Stimulated activated CD8-positive, alpha-beta memory T cell treated with anti-CD3 and anti-CD28 coated beads, Interleukin-15, amount 100 ng/mL, for 24 hours (primary cell): ENCODE data around the gene CTSE.
"Not testable (repeated sequence)": the region's sequence is repeated elsewhere in the genome, so short reads cannot be mapped to it uniquely, and the experiment has no call there.

Experiments used
- DNase-seq: peaks from one replicate; pipeline ENCODE4 v3.0.0-alpha.2; 2020; ENCODE audit warnings: low read depth

Gene CTSE

DNA sequence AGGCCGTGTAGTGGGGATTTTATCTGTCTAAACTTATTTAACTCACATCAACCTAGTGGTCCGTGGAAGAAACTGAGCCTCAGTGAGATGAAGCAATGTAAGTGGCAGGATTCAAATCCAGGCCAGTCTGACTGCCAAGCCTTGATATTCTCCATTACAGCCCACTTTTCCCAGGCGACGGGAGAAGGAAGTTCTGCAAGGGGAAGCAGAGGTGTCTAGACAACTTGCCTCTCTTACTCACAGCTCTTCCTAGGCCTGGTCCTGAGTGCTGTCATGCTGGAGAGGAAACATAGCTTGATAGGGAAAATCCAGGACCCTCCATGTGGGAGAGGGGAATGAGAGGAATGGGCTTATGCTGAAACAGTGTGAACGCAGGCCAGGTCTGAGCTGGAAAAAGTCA is 9.1 kb downstream of the CTSE start:
- no peak for DNase-seq

DNA sequence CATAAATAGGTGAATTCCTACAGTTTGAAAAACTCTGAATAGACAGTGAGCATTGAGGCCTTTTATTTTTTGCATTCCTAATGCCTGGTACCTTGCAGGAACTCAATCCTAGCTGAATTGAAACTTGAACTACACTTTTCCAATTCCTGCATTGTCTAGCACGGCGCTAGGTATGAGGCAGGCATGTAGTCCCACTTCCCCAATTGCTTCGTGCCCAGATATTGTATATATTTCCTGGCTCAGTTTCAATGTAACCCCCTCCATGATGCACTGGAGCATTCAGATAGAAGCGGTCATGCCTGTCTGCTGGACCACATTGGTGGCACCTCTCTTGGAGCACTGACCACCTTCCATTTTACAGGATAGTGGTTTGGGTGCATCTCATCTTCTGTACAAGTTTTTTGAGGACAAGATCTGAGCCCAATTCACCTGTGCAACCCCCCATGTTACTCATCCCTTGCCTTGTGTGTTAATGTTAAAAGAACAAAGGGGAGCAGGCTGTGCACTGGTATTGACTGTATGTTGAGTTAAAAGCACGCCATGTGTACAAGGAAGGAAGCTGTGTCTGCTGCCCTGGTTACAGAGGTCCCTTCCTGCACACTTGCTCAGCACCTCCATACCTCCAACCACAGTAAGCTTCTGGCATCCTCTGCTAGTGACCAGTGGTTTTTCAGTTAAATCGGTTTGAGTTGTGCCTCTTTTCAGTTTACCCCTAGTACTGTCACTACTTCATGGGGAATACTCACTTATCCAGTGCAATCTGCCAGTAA is 10.5 kb downstream of the CTSE start:
- DNase-seq = no peak

DNA sequence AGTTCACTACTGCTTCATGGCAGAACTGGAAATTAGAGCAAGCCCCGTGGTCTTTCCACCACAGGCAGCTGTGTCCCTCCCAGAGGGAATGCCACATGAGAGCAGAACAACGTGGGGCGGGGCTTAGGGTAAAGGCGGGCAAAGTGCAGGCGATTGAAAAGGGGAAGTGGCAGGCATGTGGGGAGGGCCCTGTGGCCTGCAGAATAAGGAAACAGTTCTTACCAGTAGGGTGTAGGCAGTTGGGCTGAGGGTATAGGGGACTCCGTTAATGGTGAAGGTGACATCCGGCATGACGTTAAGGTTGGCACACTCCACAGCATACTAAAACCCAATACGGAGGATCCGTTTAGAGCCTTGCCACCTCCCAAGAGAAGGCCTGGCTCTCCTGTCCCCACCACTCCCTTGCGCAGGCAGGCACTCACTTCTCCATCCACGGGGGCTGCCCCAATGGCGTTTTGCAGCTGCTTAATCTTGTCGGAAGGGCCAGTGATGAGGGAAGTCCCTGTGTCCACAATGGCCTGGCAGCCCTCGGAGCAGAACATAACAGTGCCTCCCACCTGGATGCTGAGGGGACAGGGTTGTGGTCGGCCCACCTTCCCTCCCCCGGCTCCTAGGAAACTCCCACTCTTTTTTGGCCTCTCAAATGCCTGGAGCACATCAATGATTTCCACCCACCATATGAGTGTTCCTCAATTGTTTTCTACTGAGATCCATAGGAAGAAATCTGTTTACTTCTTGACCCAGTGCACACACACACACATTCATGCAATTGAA is 11.4 kb downstream of the CTSE start:
- no peak for DNase-seq

DNA sequence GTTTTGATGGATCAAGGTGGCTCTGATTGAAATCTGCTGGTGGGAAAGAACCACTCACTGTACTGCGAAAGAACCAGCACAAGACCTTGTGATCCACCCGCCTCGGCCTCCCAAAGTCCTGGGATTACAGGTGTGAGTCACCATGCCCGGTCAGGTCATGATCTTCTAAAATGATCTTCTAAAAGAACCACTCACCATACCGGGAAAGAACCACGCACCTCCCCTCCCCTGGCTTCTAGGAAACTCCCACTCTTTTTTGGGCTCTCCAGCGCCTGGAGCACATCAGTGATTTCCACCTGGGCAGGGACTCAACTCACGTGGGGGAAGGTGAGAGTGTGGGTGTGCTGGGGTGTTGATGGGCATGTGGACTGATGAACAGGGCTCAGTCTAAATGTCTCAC is 12.6 kb downstream of the CTSE start:
- no peak for DNase-seq

DNA sequence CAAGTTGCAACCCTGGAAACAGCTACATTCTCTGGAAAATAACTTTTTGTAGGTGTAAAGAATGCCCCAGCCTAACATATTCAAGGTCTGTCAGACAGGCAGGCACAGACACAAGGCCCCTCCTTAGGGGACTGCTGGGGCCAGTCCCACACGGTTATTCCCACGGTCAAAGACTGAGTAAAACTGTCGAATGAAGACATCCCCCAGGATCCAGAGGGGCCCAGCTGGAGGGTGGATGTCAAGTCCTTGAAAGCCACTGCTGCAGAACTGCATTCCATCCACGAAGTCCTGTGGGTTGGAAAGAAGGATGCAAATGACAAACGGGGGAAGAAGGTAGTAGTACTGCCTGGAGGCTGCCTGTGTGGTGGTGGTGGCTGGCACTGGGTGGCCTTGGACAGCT is 13.6 kb downstream of the CTSE start:
- no peak for DNase-seq

DNA sequence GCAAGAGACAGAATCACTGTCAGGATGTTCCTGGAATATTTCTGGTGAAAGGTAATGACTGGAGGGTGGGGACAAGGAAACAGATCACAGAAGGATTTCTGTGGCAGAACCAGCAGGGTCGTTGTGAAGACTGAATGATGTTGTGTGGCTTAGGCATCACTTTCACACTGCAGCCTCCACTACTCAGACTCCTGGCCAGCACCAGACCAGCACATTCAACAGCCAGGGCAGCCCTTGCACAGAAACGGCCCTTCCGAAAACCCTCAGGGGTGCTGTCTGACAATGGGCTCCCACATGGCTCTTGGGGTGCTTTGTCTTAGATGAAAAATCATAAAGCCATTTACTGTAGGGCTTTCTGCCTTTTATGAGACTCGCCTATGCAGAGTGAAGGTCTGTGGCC is 16.7 kb downstream of the CTSE start:
- no peak for DNase-seq

DNA sequence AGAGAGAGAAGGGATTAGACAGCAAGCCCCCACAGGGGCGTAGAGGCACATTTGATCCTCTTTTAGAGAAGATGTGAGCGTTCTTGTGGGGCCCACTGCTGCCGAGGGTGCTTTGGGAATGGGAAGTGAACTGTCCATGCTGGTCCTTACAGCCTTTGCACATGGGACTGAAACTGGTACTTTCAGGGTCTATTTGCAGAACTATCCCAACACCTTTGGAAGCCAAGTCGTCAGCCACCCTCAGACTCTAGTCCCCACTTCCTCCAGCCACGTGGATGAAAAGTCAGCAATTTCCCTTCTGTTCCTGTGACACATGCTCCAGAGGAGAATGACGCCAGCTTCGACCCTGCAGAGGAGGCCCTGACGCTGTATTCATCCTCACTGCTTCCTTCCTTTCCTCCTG is 17.9 kb downstream of the CTSE start:
- DNase-seq = no peak

DNA sequence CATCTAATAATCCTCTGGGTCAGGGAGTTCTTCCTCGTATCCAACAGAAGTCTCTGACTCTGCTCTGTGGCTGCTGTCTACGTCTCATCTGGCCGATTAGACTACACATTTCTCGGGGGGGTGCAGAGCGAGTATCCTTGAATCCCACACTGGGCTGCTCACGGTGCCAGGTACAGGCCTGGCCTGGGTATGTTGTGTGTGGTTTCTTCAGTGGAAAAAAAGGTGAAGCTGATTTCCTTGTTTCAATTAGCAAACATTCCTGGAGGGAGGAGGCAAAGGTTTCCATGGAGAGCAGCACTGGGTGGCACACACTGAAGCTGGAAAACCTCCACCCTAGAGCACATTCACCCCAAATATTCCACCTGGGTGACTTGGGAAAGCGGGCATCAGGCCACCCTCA is 18.5 kb downstream of the CTSE start:
- no peak for DNase-seq

DNA sequence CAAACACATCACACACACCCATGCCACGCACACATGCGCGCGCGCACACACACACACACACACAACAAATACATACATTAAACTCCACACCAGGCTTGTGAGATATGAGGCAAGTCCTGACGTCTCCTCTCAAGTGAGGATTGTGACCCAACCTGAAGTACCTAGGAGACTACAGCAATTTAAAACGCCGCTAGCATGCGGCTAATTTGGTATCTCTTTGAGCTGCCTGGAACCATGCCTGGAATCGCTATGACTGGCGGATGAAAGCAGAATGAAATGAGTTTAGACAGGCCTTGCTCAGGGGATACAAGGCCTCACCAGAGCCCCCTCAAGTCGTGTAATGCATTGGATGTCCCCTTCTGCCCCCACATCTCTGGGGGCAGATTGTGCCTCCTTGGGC is 18.9 kb downstream of the CTSE start:
- DNase-seq = no peak

DNA sequence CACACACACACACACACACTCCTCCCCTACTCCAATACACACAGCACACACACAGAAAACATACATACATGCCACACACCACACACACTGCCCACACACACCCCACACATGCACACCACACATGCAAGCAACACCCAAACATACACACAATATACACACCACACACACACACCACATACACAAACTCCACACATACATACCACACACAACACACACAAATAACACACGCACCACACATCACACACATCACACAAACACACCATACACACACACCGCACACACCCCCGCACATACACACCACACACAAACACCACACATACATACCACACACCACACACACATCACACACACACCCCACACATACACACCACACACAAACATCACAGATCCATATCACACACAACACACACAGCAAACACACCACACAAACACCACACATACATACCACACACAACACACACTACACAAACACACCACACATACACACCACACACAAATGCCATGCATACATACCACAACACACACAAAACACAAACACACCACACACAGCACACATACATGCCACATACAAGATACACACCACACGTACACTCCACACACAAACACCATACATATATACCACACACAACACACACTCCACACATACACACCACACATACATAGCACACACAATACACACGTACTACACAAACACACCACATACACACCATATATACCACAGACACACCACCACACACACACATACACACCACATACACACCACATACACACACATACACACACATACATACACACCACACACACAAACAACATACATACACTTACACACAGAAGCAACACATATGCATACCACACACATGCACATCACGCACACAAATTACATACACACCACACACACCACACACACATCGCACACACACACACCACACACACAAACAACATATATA is 19.6 kb downstream of the CTSE start:
- DNase-seq = no peak

DNA sequence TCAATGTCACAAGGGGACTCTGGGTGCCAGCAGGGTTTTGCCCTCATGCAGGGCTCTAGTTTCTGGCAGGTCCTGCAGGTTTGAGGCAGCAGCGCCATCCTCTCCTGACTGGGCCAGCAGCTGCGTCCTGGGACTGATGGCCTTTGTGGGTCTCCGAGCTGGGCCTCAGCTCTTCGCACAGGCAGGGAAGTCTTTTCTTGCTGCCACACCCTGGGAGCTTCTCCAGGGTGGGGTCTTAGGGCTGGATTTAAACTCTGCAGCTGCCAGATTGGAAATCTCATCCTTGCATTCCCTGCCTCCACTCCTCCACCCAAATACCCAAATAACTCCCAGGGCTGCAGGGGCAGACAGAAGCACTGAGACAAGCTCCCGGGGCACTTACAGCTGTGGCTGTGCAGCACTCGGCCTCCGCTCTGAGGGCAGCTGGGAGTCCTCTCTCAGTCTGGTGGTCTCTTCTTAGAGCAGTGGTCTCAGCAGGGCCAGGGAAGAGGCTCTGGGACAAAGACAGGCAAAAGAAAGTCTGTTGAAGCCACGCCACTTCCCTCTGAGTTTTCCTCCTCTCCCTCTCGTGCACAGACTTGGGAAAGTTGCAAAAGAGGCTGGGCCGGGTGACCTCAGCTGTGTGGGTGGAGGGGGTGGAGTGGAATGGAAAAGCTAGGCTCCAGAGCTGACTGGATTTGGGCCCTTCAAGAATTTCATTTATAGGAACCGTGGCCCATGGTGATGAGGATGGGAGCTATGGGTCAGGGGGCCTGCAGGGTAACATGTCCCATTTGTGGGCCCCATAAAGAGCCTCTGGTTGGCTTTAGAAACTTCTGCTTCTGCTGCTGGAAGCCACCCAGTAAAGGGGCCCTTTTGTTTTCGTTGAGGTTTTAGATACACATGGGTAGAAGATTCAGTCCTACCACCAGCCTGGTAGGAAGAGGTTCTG is 20.6 kb downstream of the CTSE start, which contains the start of gene RAB7B:
RAB7B (minus strand) TSS at position 525 of the 931 bp plus-strand sequence. CDS start 9,260 bp downstream, outside the sequence.
- DNase-seq = no peak

DNA sequence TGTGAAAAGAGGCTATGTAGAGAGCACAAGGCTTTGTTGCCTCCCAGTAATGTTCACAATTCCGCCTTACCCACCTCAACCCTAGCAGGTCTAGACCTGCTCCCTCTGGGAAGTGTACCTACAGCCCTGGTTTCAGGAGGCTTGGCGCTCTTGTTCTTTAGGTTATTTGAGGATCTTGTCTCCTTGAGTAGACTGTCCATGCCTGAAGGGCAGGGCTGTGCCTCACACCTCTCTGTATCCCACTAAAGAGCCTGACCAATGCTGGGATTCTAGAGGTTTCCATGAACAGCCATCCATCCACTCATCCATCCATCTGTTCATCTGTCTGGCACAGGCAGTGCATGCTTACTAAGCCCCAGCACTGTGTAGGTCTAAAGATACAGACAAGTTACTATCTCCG is 21.5 kb downstream of the CTSE start:
- no peak for DNase-seq

DNA sequence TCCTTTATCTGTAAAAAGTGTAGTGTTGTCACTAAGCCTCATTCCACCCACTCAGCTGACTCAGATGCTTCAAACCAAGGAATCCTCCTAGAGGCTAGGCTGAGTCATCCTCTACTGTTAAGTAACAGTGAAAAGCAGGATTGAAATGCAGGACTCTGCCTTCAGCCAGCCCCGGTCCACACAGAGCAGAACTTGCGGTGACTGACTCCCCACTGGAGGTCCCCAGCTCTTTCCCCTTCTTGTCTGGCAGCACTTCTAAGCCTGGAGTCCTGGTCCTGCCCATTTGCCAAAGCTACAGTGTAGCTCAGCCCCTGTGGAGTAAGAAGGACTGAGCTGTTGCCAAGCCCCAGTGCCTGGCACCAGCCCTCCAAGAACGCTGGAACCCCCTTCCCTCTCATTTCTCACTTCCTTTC is 22.2 kb downstream of the CTSE start:
- no peak for DNase-seq

DNA sequence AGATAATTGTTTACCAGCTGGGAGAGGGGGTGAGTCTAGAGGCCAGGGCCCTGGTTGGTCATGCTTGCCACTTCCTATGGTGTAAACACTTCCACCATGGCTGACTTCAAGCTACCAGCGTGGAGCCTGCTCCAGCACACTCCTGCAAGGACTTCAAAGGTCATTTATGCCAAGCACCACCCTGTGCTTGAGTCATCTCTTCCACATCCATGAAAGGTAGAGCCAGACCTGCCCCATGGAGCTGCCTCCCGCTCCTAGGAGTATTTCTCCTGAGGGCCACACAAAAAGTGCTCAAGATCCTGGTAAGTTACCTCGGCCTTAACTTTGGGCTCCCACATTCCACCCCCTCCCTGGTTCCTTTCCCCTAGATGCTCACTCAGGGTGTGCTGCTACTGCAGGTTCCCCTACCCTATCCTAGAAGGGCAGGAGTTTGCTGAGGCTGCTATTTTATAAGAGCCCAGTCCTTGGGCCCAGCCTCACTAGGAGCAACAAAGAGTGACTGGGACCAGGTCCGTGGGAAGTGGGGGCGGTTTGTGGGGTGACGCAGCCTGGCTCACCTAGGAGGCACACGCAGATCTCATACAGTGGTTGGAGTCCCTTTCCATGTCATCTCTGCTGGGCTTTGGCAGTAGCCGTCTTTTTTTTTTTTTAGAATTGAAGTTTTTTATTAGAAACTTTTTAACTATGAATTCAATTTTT is 22.9 kb downstream of the CTSE start:
- DNase-seq = no peak

DNA sequence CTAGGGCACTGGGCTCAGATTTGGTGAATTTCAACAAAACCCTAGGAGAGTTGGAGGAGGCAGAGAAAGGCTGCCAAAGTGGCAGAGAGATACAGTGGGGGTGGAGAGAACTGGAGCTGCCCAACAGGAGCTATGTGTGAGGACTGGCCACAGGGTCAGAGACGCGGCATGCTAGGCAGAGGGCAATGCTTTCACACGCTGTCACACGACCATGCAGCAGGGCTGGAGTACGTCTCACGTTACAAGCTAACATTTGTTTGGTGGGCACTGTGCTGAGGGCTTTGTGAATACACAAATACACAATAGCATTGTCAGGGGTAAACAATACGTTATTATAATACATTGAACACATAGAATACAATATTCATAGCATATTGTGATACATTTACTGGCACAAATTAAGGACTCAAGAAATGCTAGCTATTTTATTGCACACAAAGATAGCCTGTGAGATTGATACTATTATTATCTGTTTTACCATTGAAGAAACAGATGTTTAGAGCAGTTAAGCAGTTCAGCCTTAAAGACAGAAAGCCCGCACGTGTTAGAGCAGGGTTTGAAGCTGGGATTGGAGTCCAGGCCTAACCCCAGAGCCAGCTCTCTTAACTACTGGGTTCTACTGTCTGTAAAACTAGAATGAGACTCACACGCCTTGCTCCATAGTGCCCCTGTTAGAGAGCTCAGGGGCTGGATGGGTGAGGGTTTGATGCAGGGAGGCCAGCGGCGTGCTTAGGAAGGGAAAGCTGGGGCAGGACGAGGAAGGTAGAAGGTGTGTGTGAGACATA is 25.0 kb downstream of the CTSE start:
- no peak for DNase-seq

DNA sequence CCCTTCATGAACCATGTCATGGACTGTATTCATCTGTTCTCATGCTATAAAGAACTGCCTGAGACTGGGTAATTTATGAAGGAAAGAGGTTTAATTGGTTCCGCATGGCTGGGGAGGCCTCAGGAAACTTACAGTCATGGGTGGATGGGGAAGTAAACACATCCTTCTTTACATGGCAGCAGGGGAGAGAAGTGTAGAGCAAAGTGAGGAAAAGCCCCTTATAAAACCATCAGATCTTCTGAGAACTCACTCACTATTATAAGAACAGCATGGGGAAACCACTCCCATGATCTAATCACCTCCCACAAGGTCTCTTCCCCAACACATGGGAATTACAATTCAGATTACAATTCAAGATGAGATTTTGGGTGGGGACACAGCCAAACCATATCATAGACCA is 27.1 kb downstream of the CTSE start:
- not testable (repeated sequence) for DNase-seq

DNA sequence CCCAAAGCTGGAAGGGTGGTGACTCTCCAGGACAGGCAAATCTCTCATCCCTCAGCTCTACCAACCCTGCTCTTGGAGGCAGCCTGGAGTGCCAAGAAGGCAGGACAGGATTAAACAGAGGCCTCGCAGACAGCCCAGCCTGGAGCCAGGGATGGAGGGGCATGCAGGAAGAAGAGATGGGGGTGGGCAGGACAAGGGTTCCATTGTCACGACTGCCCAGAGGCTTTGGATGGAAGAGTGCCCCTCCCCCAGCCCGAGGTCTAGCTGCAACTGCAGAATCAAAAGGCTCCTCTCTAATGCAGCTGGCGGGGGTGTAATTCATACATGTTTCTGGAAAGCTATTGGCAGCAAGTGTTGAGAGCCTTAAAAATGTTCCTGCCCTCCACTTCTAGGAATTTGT is 29.3 kb downstream of the CTSE start:
- DNase-seq = no peak

DNA sequence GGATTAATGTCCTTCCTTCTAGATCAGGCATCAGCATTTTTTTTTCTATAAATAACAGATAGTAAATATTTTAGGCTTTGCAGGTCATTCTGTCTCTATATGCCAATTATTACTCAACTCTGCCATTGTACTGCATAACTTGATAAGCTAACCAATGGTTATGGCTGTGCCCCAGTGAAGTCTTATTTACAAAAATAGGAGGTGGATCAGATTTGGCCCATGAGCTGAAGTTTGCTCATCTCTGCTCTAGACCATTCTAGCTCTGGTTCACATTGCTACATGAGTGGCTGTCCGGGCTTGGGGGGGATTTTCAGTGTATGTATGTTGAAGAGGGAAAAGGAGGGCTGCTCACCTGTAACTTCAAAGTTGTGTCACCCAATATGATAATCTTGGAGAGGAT is 30.6 kb downstream of the CTSE start:
- DNase-seq = no peak

DNA sequence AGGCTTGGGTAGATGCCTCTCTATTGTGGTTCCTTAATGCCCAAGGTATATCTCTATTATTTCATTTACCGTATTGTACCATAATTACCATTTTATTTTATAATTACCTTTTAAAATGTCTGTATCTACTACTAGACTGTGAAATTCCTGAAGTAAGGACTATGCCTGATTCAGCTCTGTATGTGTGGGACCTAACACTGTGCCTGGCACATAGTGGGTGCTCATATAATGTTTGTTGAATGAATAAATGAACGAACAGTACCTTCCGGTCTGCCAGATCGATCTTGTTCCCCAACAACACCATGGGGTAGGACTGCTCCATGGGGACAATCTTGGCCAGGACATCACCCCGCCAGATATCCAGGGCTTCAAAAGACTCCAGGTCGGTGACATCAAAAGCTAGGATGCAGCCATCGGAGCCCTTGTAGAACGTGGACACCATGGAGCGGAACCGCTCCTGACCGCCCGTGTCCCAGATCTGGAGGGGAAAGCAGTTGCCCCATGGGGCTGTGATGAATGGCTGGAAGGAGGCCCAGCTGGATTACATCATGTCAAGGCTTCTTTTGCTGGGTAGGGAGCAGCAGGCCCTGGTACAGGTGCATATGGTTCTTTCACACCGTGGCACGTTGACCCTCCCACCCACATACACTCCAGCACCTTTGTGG is 31.3 kb downstream of the CTSE start:
- DNase-seq = no peak
